ENCODE data around the gene YWHAG. TPM values are rescaled to one million over a fixed set of nuclear protein-coding genes. Genes with fewer than 3 reads are reported as not detected.
A peak's percentile ranks its signal among the peaks of the same experiment; 100 is the strongest.

The YWHAG gene
- total and polyA plus RNA-seq, 9 of the 15 experiments (the other 6 are each of a cell fraction or from before 2014, with no cell fraction given) = 30.4 to 246 (median 94.5) TPM

GRCh38 chr7:76303202-76304147 lies 55.3 kb downstream of the YWHAG start (continued):
- TF ChIP-seq ZBTB49 (CRISPR knock-in tag; IDR thresholded peaks at IDR 0.05; ENCODE audit: borderline replicate concordance) (no peak), L3MBTL2 (IDR thresholded peaks at IDR 0.05) (peak; percentile 92), CREB1 (IDR thresholded peaks at IDR 0.05) (no peak; the same call in 1 of the 2 replicates), CREB1 (CRISPR knock-in tag; IDR thresholded peaks at IDR 0.05) (0 out of 2 replicates have a peak, but pooled peaks have one; percentile 23), RCOR1 (IDR thresholded peaks at IDR 0.05; ENCODE audit: borderline replicate concordance in 1 of 2, low read depth in 2 of 2, low read length in 2 of 2) (0 out of 4 replicates have a peak, but pooled peaks of 1 of the 2 experiments have one; percentile 2), RBM25 (IDR thresholded peaks at IDR 0.05; ENCODE audit: low read depth, low read length, severe bottlenecking) (peak; percentile 20), JUND (IDR thresholded peaks at IDR 0.05; ENCODE audit: borderline replicate concordance, low read depth, low read length) (peak; percentile 38), JUND (tag; IDR thresholded peaks at IDR 0.05; ENCODE audit: borderline replicate concordance, low read depth, low read length) (peak; percentile 16; the same call in 1 of the 3 replicates), ZBTB43 (CRISPR knock-in tag; IDR thresholded peaks at IDR 0.05) (no peak), ZNF217 (CRISPR knock-in tag; IDR thresholded peaks at IDR 0.05) (no peak), SPI1 (IDR thresholded peaks at IDR 0.05; ENCODE audit: borderline replicate concordance, low read depth, low read length) (0 out of 2 replicates have a peak, but pooled peaks have one; percentile 18), ZNF740 (CRISPR knock-in tag; IDR thresholded peaks at IDR 0.05) (peak; percentile 46), ZNF740 (tag; IDR thresholded peaks at IDR 0.05) (peak in 1 of 2 experiments; percentile 49; a peak in 2 of 4 replicates), ZNF24 (IDR thresholded peaks at IDR 0.05) (no peak; the same call in 1 of the 2 replicates), ZNF134 (CRISPR knock-in tag; conservative IDR thresholded peaks at IDR 0.05) (0 out of 2 replicates have a peak, but pooled peaks have one; percentile 12), PATZ1 (CRISPR knock-in tag; IDR thresholded peaks at IDR 0.05; ENCODE audit: borderline replicate concordance) (no peak)
